CD4-positive, alpha-beta T cell treated with Interleukin-17A for 1 hour (primary cell): ENCODE data around the gene KRT73.
"Not testable (repeated sequence)": the region's sequence is repeated elsewhere in the genome, so short reads cannot be mapped to it uniquely, and the experiment has no call there.

Source experiments
- DNase-seq: peaks from one replicate; pipeline ENCODE4 v3.0.0-alpha.2; 2020

Gene KRT73

DNA sequence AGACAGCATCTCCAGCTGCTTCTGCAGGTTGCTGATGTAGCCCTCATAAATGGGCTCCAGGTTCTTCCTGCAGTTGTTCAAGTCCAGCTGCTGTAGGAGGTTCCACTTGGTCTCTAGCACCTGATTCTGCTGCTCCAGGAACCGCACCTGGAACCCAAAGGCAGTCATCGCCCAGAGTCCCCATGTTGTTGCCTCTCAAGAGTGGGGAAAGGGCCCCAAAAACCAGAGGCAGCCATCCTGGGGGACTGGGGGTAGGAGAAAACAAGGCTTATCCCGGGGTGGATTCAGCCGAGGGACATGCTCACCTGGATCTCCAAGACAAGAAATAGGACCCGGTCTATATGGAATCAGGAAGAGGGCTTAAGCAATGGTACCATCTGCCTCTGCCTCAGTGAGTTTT is 19.4 kb downstream of the KRT73 start:
- no peak for DNase-seq

- not testable (repeated sequence) for DNase-seq
These were observed 24.1 kb downstream of the KRT73 start for GRCh38 chr12:52594237-52594636.

GRCh38 chr12:52591521-52591920 is 26.8 kb downstream of the KRT73 start:
- no peak for DNase-seq

DNA sequence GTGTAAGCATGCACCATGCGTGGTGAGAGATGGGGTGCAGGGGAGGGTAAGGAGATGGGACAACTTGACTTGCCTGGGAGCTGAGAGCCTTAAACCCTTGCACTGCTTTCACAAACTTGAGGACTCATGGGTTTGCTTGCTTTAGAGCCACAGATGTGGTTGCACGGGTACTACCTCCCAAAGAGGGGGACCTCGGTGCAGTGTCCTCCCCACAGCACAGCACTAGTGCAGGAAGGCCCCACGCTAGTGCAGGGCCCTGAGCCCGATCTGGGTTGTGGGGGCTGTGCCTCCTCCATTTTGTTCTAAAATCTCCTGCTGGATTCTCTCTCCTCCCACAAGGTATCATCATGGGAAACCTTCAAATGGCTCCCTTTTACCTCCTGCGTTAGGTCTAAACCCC is 28.3 kb downstream of the KRT73 start:
- DNase-seq: no peak

GRCh38 chr12:52587563-52587962 is 30.8 kb downstream of the KRT73 start:
- no peak for DNase-seq

- DNase-seq: peak; percentile 58
These were observed 32.4 kb downstream of the KRT73 start for GRCh38 chr12:52585946-52586345.

GRCh38 chr12:52585066-52585465 is 33.3 kb downstream of the KRT73 start:
- no peak for DNase-seq

GRCh38 chr12:52584156-52584682 is 34.1 kb downstream of the KRT73 start:
- DNase-seq: no peak

GRCh38 chr12:52582971-52583456 is 35.3 kb downstream of the KRT73 start:
- DNase-seq: peak; percentile 74

DNA sequence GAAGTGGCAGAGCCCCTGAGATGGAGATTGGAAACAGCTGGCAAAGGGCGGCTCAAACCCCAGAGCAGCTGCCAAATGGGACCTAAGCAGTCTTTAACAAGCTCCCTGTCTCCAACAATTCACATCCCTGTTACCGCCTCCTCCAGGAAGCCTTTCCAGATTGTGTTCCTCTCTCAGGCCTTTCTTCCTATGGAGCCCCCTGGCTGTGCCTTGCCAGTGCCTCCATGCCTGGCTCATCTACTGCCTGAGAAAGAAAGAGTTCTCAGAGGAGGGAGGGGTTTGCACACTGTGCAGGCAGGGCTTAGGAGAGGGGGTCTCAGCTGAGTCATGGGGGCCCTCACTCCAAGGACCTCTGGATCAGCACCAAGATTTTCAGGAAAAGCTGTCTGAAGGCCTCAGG is 35.9 kb downstream of the KRT73 start:
- DNase-seq: no peak

DNA sequence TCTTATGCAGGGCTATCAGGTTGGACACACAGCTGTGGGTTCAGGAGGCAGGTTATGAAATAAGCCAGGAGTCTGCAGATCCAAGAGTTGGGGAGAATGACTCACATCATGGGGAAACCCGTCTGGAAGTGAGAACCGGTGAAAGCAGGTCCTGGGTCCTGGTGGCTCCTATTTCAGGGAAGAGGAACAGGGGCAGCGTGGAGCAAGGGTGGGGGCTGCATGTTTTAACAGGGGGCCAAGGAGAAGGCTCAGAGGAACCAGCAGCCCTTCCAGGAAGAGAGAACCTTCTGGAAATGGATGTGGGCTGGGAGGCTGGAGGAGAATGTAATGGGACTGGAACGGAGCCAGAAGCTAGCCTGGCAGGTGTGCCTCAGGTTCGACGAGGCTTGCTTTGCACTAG is 36.9 kb downstream of the KRT73 start:
- no peak for DNase-seq

DNA sequence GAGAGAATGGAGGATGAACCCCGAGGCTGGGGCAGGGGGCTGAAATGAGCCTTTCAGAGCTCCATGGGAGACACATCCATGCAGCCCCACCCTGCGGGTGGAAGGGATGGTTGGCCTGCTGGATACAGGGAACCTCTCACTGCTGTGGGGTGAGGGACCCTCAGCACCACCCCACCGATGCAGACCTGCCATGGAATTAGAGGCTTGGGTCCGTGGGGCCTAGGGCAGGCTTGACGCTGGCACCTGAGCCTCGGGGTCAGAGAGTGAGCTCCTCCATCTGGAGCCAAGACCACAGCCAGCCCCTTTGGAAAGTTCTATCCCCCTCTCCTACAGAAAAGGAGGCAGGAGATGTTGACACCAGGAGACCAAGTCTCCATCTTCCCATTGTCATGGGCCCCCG is 37.3 kb downstream of the KRT73 start:
- DNase-seq: no peak

DNA sequence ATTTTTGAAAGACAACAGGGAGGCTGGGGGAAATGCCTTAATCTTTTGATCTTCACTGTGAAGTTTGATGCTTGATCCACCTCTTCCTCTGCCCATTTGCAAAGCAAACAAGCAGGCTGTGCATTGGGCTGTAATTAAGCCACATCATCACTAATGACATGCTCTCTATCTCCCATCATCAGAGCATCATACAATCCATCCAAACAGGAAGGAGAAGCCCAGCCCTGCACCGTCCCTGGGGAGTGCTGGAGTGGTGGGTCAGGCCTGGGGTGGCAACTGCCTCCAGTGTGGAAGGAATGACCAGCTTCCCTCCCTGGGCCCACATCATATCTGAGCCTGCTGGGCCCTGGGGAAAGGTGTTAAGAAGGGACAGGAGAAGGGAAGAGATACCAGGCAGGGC is 37.9 kb downstream of the KRT73 start:
- DNase-seq: no peak

- no peak for DNase-seq
These were observed 38.6 kb downstream of the KRT73 start for GRCh38 chr12:52579468-52580465.

DNA sequence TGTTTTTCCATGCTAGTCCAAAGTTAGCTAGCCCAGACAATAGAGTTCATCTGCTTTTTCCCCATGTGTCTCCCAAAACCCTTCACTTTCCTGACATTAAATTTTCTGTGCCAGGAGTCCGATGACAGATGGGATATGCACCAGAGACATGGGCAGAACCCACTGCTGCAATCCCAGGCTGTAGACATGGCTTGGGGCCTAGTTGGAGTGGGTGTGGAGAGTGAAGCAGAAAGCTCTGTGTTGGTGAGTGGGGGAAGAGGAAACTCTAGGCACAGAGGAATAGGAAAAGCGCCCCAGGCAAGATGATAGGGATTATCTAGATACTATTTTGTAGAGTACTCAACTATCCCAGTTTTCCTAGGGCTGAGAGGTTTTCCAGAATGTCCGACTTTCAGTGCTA is 39.9 kb downstream of the KRT73 start:
- DNase-seq: no peak

GRCh38 chr12:52577316-52577715 is 41.0 kb downstream of the KRT73 start:
- no peak for DNase-seq

DNA sequence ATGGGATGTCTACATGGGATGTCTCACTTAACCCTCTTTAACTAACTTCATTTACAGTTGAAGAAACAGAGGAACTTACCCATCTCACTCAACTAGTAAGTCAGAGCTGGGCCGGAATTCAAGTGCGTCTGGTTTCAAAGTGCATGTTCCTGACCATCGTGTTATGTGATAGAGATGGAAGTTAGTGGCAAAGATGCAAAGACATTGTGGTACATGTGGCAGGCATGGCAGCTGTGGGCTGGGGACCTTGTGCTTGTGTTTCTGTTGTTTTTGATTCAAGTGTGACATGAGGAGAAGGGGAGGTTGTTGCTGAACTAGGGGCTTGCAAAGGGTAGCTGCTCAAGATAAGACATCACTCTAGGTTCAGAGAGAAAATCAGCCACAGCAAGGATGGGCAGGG is 42.4 kb downstream of the KRT73 start:
- no peak for DNase-seq

DNA sequence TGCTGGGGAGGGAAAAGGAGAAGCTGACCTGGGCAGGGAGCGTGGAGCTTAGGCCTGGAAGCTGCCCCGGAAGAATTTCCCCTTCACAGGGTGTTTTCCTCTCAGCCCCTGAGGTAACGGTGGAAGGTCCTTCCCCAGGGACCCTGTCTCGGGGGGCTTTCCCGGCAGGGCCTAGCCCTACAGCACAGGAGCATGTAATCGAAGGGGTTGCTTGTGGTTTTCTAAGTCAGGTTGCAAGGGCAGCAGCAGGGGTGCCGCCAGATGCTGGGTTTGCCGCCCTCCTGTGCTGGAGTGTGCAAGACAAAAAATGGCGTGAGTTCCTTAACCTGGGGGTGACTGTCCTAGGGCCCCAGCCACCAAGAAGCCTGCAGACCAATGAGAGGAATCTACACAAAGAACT is 43.1 kb downstream of the KRT73 start:
- DNase-seq: no peak

- DNase-seq: no peak
These were observed 44.6 kb downstream of the KRT73 start, which contains the start of gene KRT74 for GRCh38 chr12:52573743-52574142. TSS of gene KRT74 (minus strand) at chr12:52573843. CDS start at chr12:52573777, 66 bp downstream.

DNA sequence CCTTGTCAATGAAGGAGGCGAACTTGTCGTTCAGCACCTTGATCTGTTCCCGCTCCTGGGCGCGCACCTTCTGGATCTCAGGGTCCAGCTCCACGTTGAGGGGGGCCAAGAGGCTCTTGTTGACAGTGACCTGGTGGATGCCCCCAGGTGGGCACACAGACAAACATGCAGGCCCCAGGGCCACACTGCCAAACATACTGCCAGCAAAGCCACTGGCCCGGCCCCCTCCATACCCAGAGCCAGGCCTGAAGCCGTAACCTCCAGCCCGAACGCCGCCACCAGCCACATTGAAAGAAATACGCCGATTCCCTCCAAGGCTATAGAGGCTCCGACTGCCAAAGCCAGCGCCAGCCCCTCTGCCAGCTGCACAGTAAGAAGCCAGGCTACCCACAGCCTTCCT is 45.1 kb downstream of the KRT73 start:
- DNase-seq: no peak

- DNase-seq: no peak
These were observed 47.8 kb downstream of the KRT73 start for GRCh38 chr12:52570511-52570910.

DNA sequence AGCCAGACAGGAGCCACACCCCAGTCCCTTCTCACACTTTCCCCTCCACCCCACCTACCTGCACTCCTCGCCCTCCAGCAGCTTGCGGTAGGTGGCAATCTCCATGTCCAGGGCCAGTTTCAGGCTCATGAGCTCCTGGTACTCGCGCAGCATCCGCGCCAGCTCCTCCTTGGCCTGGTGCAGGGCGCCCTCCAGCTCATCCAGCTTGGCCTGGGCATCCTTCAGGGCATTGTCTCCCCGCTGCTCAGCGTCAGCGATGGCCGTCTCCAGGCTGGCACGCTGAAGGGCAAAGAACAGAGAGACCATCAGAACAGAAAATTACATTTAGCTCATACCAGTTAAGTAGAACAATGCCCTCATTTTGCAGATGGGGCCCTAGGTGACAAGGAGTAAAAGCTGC is 50.2 kb downstream of the KRT73 start:
- no peak for DNase-seq

GRCh38 chr12:52566847-52567291 is 51.5 kb downstream of the KRT73 start:
- DNase-seq: peak; percentile 80

DNA sequence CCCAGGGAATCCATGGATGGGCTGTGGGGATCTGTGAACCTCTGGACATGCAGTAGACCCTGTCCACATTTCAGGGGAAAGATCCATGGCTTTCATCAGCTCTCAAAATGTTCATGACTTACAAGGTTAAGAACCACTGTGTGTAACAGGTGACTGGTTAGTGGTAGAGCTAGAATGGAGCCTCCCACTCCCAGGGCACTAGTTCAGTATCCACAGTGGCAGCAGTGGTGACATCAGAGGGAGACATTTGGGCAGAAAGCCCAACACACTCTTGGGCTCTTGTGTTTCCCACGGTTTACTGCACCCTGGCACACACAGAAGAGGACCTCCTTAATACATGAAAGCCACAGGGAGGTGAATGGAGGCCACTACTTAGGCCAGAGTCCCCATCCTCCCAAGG is 53.8 kb downstream of the KRT73 start:
- DNase-seq: no peak
